Measurements from ENCODE around the gene SLC17A7. TPM values are rescaled to one million over a fixed set of nuclear protein-coding genes. Genes with fewer than 3 reads are reported as not detected.

SLC17A7 gene
- total RNA-seq, 1 experiment from 2014 or later, result 1.8 TPM

GRCh38 chr19:49403404-49404187 lies 37.7 kb downstream of the SLC17A7 start (continued):
- TF ChIP-seq YY1 (IDR thresholded peaks at IDR 0.05; ENCODE audit: extremely low read depth, insufficient replicate concordance, low read depth, low read length), result no peak

GRCh38 chr19:49400029-49400428 lies 41.3 kb downstream of the SLC17A7 start:
- DNase-seq (ENCODE audit: low read depth, low spot score), result no peak
- no peaks in the 10 kb centered on the region for H3K9me2 ChIP-seq (ENCODE audit: insufficient read depth)
- H3K9ac ChIP-seq (ENCODE audit: low read length), result no peak overlapping the region
- H3K36me3 ChIP-seq (ENCODE audit: control insufficient read depth in 1 of 2, insufficient read depth in 2 of 2, low read length in 2 of 2), result no peaks in the 10 kb centered on the region
- no peaks in the 10 kb centered on the region for H3K79me2 ChIP-seq (ENCODE audit: insufficient read depth, low read length)
- no peak overlapping the region for H3K4me3 ChIP-seq (replicated peaks in 1 of 2; ENCODE audit: low read depth in 1 of 2, low read length in 2 of 2)
- no TSS peak for BruUV-seq (replicated peaks)
- ChIA-PET POLR2A (no interaction called here), CTCF (no interaction called here), RAD21 (ENCODE audit: low non-redundant PET in 1 of 2, low total read pairs in 2 of 2, uncharacterized antibody in 2 of 2, unreplicated experiment in 2 of 2) (no interaction called here)
- H3K9me3 ChIP-seq (ENCODE audit: control insufficient read depth in 1 of 2, insufficient read depth in 1 of 2, low read depth in 1 of 2, low read length in 2 of 2), result no peaks in the 10 kb centered on the region
- no peak overlapping the region for H3K27ac ChIP-seq (ENCODE audit: low read depth, low read length)
- no peak overlapping the region for H3K4me2 ChIP-seq (ENCODE audit: low read length)
- no peak overlapping the region for H2AFZ ChIP-seq (ENCODE audit: low read depth, low read length, poor library complexity, severe bottlenecking)
- H4K20me1 ChIP-seq (ENCODE audit: insufficient read depth), result no peaks in the 10 kb centered on the region
- no peak for ATAC-seq
- H3K4me1 ChIP-seq (ENCODE audit: control insufficient read depth in 1 of 2, insufficient read depth in 2 of 2, low read length in 2 of 2), result peaks cover 10 to 13% of the 10 kb centered on the region in 2 experiments; a peak in 3 of 4 replicates
- intact Hi-C loops (cut with micrococcal nuclease), result no loop called here
- no peaks in the 10 kb centered on the region for H3K27me3 ChIP-seq (ENCODE audit: insufficient read depth, low read length)
- TF ChIP-seq ZBTB33 (IDR thresholded peaks at IDR 0.05; ENCODE audit: extremely low read depth, insufficient replicate concordance, low read length), result no peak
- no peak for TF ChIP-seq RAD21 (IDR thresholded peaks at IDR 0.05; ENCODE audit: low read depth)
- TF ChIP-seq YY1 (IDR thresholded peaks at IDR 0.05; ENCODE audit: extremely low read depth, insufficient replicate concordance, low read depth, low read length), result no peak
- no peak for TF ChIP-seq CTCF (IDR thresholded peaks at IDR 0.05 in 2 of 3, conservative IDR thresholded peaks at IDR 0.05 in 1 of 3; ENCODE audit: borderline replicate concordance in 1 of 3, insufficient read depth in 1 of 3, low read depth in 2 of 3, low read length in 2 of 3)
- no peak for TF ChIP-seq ZNF274 (IDR thresholded peaks at IDR 0.05; ENCODE audit: low read depth, low read length)
- TF ChIP-seq SP1 (IDR thresholded peaks at IDR 0.05; ENCODE audit: low read depth), result no peak
- no peak for TF ChIP-seq MAX (IDR thresholded peaks at IDR 0.05)
- TF ChIP-seq POLR2AphosphoS5 (IDR thresholded peaks at IDR 0.05; ENCODE audit: low read depth, low read length), result no peak
- no peak for TF ChIP-seq EZH2 (IDR thresholded peaks at IDR 0.05)
- no peak for TF ChIP-seq ELF1 (IDR thresholded peaks at IDR 0.05; ENCODE audit: borderline replicate concordance, low read depth)
- no peak for TF ChIP-seq EZH2phosphoT487 (IDR thresholded peaks at IDR 0.05; ENCODE audit: borderline replicate concordance)
- TF ChIP-seq CEBPB (IDR thresholded peaks at IDR 0.05; ENCODE audit: low read depth), result no peak
- TF ChIP-seq POLR2A (IDR thresholded peaks at IDR 0.05; ENCODE audit: borderline replicate concordance, extremely low read depth, insufficient read depth, insufficient read length), result no peak
- TF ChIP-seq ZFX (IDR thresholded peaks at IDR 0.05), result no peak
- no peak for TF ChIP-seq JUND (IDR thresholded peaks at IDR 0.05)
- TF ChIP-seq ATF3 (IDR thresholded peaks at IDR 0.05), result no peak
- no peak for TF ChIP-seq REST (IDR thresholded peaks at IDR 0.05; ENCODE audit: low read depth)
